Kidney (tissue), 14 donors: ENCODE results near the gene INPP5F. TPM values are rescaled to one million over a fixed set of nuclear protein-coding genes. Genes with fewer than 3 reads are reported as not detected.
A peak's percentile ranks its signal among the peaks of the same experiment; 100 is the strongest.

Experiments used
- DNase-seq, 5 donors: peaks; one replicate each; pipeline ENCODE4 v3.0.0-alpha.2; 2013 to 2020
- FAIRE-seq: peaks from 2 replicates; lab custom pipeline; 2012; peaks lifted over from hg19 to GRCh38; lab: Jason Lieb, UNC
- H3K27ac ChIP-seq, 2 donors: one replicate each; pipeline ENCODE4 v1.7.0; 2013; ENCODE audit warnings: low read depth in 2 of 2, low read length in 2 of 2, inconsistent platforms in 1 of 2
- H3K27me3 ChIP-seq: one replicate; pipeline ENCODE4 v1.7.1; 2013; ENCODE audit warnings: low read length, inconsistent platforms; ENCODE audit not compliant: control insufficient read depth, insufficient read depth
- H3K36me3 ChIP-seq, 3 donors: one replicate each; pipeline versions ENCODE4 v1.7.0 to v1.7.1; 2013; ENCODE audit warnings: low read length in 3 of 3, control low read depth in 1 of 3, inconsistent platforms in 1 of 3; ENCODE audit not compliant: insufficient read depth in 3 of 3, control insufficient read depth in 2 of 3
- H3K4me1 ChIP-seq, 3 donors: one replicate each; pipeline versions ENCODE4 v1.7.0 to v1.7.1; 2013; ENCODE audit warnings: low read length in 3 of 3, inconsistent platforms in 1 of 3, low read depth in 1 of 3; ENCODE audit not compliant: control insufficient read depth in 2 of 3, insufficient read depth in 2 of 3
- H3K4me3 ChIP-seq, 3 donors: one replicate each; pipeline versions ENCODE4 v1.7.0 to v1.8.1; 2013; ENCODE audit warnings: low read length in 3 of 3, control low read depth in 1 of 3, inconsistent platforms in 1 of 3
- H3K9ac ChIP-seq, 3 donors: one replicate each; pipeline versions ENCODE4 v1.7.0 to v1.7.1; 2013; ENCODE audit warnings: low read length in 3 of 3, control low read depth in 1 of 3, inconsistent platforms in 1 of 3
- H3K9me3 ChIP-seq, 3 donors: one replicate each; pipeline versions ENCODE4 v1.7.0 to v1.7.1; 2013; ENCODE audit warnings: low read length in 3 of 3, control low read depth in 1 of 3, inconsistent platforms in 1 of 3; ENCODE audit not compliant: control insufficient read depth in 2 of 3, insufficient read depth in 1 of 3
- intact Hi-C: fragments of 100-400 bp; cut with DNase I; formaldehyde crosslinking; loops from one replicate; pipeline ENCODE4 v1.11.1; 2022
- polyA plus RNA-seq: library from polyadenylated mRNA; stranded (reverse); fragments of 350-450 nt; fragmentation: Illumina TruSeq; extraction: RNeasy Lipid Tissue Mini Kit (QIAGEN cat#74804); gene quantifications from one replicate; pipeline ENCODE4 v1.2.3, GENCODE V29; 2014; ENCODE audit warnings: low read depth, low replicate concordance; ENCODE audit not compliant: insufficient read depth
- total RNA-seq: library from RNA; stranded (reverse); fragmentation: NEBNext Ultra II Directional; extraction: Animal tissue kit (Norgen Biotek cat#: 25700); gene quantifications from one replicate; pipeline ENCODE4 v1.2.1, GENCODE V29; 2021
- TF ChIP-seq, protein P1 (sequence below): IDR thresholded peaks from 3 replicates; pipeline ENCODE4 v1.5.1; 2012; ENCODE audit warnings: mild to moderate bottlenecking, moderate library complexity, borderline replicate concordance; ENCODE audit not compliant: insufficient read depth; ENCODE audit errors: extremely low read depth
- donor health status: control.
- donor health status: control.
- donor health status: control.
- donor health status: control.
- donor health status: control.
- donor health status: DM: yes; HTN: yes; CAD: no.
- donor health status: Normal renal cell carcinoma (clear cell type).

INPP5F gene
- total and polyA plus RNA-seq, 2 donors from 2014 or later, result 16.4 to 17.5 TPM

DNA sequence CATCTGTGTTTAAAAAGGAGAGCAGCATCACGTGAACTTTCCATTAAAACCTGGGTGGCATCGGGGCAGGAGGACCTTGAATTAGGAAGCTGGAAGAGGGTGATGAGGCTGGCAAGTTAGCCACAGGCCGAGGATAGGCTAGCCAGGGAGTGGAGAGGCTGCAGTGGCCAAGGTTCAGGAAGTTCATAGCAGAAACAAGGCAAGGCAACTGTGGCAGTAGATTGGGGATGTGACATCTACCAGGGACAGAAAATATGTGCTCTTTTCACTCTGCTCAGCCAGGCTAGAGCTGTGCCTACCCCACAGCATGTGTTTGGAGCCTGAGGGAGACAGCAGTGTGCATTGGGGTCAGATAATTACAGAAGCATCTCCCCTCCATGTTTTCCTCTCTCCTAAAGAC, 2.2 kb upstream of the INPP5F start:
- Histone ChIP-seq H3K4me3 (no peak overlapping the region), H3K9me3 (no peaks in the 10 kb centered on the region), H3K27ac (no peak overlapping the region), H3K36me3 (no peaks in the 10 kb centered on the region), H3K27me3 (no peaks in the 10 kb centered on the region), H3K9ac (no peak overlapping the region), H3K4me1 (peaks cover 7 to 21% (median 14%) of the 10 kb centered on the region in 3 donors)
- no peak for DNase-seq
- intact Hi-C loops, result no loop called here
- TF ChIP-seq, protein P1, sequence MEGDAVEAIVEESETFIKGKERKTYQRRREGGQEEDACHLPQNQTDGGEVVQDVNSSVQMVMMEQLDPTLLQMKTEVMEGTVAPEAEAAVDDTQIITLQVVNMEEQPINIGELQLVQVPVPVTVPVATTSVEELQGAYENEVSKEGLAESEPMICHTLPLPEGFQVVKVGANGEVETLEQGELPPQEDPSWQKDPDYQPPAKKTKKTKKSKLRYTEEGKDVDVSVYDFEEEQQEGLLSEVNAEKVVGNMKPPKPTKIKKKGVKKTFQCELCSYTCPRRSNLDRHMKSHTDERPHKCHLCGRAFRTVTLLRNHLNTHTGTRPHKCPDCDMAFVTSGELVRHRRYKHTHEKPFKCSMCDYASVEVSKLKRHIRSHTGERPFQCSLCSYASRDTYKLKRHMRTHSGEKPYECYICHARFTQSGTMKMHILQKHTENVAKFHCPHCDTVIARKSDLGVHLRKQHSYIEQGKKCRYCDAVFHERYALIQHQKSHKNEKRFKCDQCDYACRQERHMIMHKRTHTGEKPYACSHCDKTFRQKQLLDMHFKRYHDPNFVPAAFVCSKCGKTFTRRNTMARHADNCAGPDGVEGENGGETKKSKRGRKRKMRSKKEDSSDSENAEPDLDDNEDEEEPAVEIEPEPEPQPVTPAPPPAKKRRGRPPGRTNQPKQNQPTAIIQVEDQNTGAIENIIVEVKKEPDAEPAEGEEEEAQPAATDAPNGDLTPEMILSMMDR, result no peak
- FAIRE-seq, result no peak

DNA sequence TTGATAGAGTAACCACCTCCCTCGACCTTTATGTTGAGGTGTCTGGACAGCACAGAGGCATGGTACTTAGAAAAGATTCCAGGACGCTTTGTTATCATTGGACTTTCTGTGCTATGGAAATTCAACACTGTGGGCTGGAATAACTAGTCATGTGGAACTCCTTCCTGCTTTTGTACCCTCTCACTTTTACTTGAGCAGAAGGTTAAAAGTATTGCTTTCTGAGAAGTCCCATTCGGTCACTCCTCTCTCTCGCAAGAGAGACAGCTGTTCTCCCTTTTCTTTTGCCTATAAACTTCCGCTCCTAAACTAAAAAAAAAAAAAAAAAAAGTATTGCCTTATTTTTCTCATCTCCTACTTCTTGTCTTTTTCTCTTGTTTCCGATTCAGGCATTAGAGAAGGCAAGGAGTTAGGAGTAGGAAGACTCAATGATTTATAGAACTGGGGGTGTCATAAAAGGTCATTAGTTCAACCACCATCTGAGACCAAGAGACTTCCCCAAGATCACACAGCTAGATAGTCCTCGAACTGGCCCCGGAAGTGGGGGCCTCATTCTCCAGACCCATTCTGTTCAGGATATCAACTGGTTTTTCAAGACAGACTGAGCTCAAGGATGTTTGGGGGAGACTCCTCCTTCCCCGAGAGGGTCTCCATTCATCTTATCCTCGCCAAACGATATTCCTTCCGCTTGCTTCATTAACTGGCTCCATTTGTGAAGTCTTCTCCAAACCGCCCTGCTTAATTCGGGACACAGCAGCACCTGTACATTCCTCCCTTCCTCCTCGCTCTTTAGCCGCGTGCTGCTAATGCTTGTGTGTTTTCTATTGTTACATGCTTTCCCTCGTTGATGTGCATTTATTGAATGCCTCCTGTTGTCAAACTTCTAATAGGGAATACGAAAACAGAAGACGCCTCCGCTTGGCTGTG, 995 bp upstream of the INPP5F start:
- DNase-seq, result peak in 4 of 5 donors; percentile 48 to 91 (median 79)
- TF ChIP-seq, protein P1, result no peak
- no peaks in the 10 kb centered on the region for H3K36me3 ChIP-seq
- intact Hi-C loops, result no loop called here
- H3K4me1 ChIP-seq, result peaks cover 7 to 21% (median 14%) of the 10 kb centered on the region in 3 donors
- no peaks in the 10 kb centered on the region for H3K27me3 ChIP-seq
- H3K9me3 ChIP-seq, result no peaks in the 10 kb centered on the region
- H3K9ac ChIP-seq, result peak overlapping the region; percentile 10 to 85 (median 46)
- no peak for FAIRE-seq
- peak overlapping the region; percentile 30 to 71 (median 65) for H3K4me3 ChIP-seq
- peak overlapping the region; percentile 89 to 94 for H3K27ac ChIP-seq

DNA sequence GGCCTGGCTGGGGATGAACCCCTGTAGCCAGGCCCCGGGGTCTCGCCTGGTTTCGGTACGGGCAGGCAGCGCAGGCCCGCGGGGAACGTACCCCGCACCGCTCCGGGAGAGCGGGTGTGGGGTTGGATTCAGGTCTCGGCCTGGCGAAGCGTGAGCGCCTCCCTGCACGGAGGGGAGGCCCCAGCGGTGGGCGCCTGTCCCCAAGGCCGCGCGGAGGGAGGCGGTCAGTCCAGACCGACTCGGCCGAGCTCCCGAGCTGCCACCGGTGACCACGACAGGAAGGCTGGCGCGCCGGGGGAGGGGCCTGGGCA, 378 bp upstream of the INPP5F start:
- H3K27ac ChIP-seq, result peak overlapping the region; percentile 89 to 94
- peaks cover 7 to 21% (median 14%) of the 10 kb centered on the region in 3 donors for H3K4me1 ChIP-seq
- H3K36me3 ChIP-seq, result no peaks in the 10 kb centered on the region
- TF ChIP-seq, protein P1, result no peak
- H3K4me3 ChIP-seq, result peak overlapping the region; percentile 30 to 71 (median 65)
- FAIRE-seq (no peak), DNase-seq (no peak)
- intact Hi-C loops, result no loop called here
- no peaks in the 10 kb centered on the region for H3K27me3 ChIP-seq
- H3K9me3 ChIP-seq, result no peaks in the 10 kb centered on the region
- H3K9ac ChIP-seq, result peak overlapping the region; percentile 4 to 85 (median 46)
